Measurements from ENCODE around the gene COMMD7.

GRCh38 chr20:32777177-32777956 is 34.1 kb upstream of the COMMD7 start:
- TF ChIP-seq CTCF (conservative IDR thresholded peaks at IDR 0.05) (no peak), EZH2 (IDR thresholded peaks at IDR 0.05; ENCODE audit: low read depth) (no peak)
